RPMI7951 (cell line): ENCODE measurements around the gene HCAR1. TPM values are rescaled to one million over a fixed set of nuclear protein-coding genes. Genes with fewer than 3 reads are reported as not detected.
"Not testable (repeated sequence)": the region's sequence is repeated elsewhere in the genome, so short reads cannot be mapped to it uniquely, and the experiment has no call there.

Experiments
- DNase-seq: peaks from one replicate; pipeline ENCODE4 v3.0.0-alpha.2; 2012; ENCODE audit warnings: low read depth
- total RNA-seq: library from RNA; depleted of rRNA; stranded (reverse); fragments of >200 nt; shearing (Covaris generic); gene quantifications from 2 replicates; pipeline ENCODE4 v1.2.3, GENCODE V29; 2014

The HCAR1 gene
- total RNA-seq, 1 experiment from 2014 or later: 1.3 TPM

DNA sequence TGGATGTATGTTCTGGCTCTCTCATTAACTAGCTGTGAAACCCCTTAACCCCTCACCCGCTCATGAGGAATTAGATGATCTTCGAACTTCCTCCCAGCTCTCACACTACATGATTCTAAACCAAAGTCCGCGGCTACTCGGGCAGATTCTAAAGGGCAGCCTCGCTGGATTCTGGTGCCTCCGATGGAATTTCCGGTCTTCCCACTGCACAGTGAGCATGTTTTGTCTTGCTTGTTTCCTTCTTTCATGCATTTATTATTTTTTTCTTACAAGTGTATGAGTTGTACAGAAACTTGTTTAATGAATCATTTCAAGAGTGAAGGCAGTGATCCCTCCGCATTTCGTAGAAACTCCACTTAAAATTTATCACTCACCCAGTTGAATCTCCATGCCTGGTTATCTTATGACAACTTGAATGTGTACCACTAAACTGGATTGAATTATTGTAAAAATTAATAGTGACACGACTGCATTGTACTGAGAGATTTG is 9.5 kb downstream of the HCAR1 start:
- DNase-seq: peak; percentile 28

DNA sequence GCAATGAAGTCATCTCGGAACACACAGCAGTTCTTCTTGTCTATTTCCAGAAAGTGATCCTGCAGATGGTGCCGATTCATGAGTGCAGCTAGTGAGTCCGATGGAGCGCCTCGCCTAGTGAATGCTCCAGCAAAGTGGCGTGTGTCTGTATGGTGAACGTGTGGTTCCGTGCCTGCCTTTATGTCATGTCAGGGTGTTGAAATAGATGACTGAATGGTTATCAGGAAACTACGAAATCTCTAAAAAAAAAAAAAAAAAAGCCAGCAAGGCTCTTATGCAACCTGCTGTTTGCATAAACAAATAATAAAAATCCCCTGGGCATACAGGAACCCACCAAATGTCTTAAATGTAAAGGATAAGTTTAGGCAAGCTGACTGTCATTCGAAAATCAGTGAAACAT is 14.0 kb downstream of the HCAR1 start, which contains the start of gene HCAR3:
HCAR3 (minus strand) TSS at position 154 of the 400 bp plus-strand sequence; CDS start at position 80, 74 bp downstream.
- DNase-seq: not testable (repeated sequence)

DNA sequence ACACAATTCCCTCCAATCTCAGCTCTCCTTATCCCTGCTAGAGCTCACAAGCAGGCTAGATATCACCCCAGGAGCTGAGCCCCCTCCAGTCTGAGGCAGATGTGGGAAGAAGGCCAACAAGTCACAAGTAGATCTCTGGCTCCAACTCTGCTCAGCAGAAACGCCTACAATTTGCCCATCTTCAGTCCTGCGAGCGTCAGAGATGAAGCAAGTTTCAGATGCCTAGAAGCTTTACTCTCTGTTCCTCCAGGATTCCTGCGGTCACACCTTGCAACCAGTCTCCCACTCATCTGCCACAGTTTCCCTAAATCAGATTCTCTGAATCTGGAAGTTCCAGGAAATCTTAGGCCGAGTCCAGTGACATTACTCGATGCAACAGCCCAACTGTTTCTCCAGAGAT is 15.4 kb downstream of the HCAR1 start:
- DNase-seq: not testable (repeated sequence)

DNA sequence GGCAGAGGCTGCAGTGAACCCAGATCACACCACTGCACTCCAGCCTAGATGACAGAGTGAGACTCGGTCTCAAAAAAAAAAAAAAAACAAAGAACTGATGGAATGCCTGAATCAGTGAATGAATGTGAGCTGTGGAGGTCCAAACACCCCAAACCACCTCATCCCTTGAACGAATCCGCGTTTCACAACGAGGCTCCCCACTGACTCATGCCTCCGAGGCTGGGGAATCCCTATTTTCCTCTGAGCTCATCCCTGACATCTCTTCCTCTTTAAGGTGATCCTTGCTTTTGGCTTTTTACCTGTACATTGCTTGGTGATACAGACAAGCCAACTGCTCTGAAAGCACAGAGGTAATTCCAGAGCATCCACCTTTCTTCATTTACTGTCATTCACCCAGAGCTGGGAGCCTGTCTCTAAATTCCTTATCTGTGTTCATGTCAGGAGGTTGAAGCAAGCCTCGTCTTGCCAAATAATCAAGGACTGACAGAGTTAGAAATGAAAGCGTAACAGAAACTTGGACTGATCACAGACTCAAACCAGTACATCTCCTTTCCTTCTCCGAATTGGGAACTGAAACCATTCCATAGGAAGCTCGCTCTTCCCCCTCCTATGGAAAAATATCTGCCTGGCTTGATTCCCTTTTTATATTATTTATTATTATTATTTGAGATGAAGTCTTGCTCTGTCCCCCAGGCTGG is 17.0 kb downstream of the HCAR1 start:
- not testable (repeated sequence) for DNase-seq

DNA sequence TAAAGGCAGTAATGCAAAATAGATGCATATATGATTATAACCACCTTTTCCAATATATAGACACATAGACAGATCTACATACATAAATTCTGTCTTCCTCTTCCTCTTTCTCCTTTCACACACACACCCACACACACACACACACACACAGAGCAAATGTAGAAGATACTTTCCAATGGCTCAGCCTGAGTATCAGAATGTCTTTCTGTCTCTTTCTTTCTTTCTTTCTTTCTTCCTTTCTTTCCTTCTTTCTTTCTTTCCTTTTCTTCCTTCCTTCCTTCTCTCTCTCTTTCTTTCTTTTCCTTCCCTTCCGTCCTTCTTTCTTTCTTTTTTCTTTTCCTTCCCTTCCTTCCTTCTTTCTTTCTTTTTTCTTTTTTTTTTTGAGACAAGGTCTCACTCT is 19.4 kb downstream of the HCAR1 start:
- not testable (repeated sequence) for DNase-seq

DNA sequence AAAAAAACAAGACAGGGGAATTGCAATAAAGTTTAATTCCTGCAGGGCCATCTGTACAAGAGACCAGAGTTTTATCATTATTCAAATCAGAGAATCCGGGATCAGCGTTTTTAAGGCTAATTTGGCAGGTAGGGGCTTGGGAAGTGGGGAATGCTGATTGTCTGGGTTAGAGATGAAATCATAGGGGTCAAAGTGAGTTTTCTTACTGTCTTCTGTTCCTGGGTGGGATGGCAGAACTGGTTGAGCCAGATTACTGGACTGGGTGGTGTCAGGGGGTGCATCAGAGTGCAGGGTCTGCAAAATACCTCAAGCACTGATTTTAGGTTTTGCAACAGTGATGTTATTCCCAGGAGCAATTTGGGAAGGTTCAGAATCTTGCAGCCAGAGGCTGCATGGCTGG is 20.3 kb downstream of the HCAR1 start:
- DNase-seq: not testable (repeated sequence)

DNA sequence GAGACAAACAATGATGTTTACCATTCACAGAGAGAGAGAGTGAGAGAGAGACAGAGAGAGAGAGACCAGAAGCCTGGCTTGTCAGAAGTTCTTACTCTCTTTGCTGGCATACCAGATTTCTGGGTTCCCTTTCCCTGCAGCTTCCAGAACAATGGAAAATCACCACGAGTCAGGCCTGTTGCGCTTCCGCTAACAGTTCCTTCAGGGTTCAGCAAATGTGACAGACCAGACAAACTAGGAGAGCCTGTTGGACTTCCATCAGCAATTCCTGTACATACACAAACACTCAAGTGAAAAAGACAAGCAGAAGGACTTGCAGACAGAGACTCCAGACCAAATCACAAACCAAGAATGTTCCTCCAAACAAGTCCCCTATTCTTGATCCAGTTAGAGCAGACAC is 21.4 kb downstream of the HCAR1 start:
- DNase-seq: not testable (repeated sequence)

DNA sequence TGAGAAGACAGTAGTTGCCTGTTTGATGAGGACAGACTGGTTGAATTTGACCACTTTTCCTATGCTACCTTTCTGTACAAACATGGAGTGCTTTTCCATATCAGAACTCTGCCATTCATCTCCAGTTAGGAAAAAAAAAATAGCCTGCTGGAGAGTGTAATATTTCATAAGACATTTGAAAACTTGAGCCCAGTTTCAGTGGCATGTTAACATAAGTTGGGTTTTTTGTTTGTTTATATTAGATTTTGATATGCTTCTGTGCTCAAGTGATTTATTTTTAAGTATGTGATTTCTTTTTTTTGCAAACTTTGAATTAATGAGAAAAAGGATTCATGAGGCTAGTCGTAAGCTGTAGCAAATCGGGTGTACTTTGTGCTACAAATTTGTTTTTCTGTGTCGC is 26.8 kb downstream of the HCAR1 start:
- DNase-seq: not testable (repeated sequence)

DNA sequence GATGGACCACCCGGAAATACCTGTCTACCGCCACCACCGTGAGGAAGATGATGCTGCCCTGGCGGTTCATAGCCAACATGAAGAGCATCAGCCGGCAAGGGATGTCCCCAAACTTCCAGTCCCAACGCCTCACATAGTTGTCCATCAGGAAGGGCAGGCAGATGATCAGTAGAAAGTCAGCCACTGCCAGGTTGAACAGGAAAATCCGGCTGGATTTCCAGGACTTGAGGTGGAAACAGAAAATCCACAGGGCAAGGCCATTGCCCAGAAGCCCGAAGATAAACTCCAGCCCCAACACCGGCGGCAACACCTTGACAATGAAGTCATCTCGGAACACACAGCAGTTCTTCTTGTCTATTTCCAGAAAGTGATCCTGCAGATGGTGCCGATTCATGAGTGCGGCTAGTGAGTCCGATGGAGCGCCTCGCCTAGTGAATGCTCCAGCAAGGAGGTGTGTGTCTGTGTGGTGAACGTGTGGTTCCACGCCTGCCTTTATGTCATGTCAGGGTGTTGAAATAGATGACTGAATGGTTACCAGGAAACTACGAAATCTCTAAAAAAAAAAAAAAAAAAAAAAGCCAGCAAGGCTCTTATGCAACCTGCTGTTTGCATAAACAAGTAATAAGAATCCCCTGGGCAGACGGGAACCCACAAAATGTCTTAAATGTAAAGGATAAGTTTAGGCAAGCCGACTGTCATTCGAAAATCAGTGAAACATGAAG is 27.6 kb downstream of the HCAR1 start, which contains the start of gene HCAR2:
HCAR2 (minus strand) TSS at position 468 of the 722 bp plus-strand sequence; CDS start at position 394, 74 bp downstream.
- not testable (repeated sequence) for DNase-seq

DNA sequence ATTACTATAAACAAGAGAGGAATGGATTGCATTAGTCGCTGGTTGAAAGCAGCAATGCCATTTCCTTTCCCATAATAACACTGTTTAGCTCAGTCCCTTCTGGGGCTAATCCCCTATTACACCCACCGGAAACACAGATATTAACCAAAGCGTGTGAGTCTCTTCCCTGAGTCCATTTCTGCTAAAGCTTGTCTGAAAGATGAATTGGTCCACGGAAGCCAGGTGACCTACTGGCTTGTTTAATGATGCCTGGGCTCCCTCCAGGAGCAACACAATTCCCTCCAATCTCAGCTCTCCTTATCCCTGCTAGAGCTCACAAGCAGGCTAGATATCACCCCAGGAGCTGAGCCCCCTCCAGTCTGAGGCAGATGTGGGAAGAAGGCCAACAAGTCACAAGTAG is 29.2 kb downstream of the HCAR1 start:
- not testable (repeated sequence) for DNase-seq

DNA sequence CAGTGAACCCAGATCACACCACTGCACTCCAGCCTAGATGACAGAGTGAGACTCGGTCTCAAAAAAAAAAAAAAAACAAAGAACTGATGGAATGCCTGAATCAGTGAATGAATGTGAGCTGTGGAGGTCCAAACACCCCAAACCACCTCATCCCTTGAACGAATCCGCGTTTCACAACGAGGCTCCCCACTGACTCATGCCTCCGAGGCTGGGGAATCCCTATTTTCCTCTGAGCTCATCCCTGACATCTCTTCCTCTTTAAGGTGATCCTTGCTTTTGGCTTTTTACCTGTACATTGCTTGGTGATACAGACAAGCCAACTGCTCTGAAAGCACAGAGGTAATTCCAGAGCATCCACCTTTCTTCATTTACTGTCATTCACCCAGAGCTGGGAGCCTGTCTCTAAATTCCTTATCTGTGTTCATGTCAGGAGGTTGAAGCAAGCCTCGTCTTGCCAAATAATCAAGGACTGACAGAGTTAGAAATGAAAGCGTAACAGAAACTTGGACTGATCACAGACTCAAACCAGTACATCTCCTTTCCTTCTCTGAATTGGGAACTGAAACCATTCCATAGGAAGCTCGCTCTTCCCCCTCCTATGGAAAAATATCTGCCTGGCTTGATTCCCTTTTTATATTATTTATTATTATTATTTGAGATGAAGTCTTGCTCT is 30.5 kb downstream of the HCAR1 start:
- DNase-seq: not testable (repeated sequence)

DNA sequence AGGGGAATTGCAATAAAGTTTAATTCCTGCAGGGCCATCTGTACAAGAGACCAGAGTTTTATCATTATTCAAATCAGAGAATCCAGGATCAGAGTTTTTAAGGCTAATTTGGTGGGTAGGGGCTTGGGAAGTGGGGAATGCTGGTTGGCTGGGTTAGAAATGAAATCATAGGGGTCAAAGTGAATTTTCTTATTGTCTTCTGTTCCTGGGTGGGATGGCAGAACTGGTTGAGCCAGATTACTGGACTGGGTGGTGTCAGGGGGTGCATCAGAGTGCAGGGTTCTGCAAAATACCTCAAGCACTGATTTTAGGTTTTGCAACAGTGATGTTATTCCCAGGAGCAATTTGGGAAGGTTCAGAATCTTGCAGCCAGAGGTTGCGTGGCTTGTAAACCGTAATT is 33.7 kb downstream of the HCAR1 start:
- DNase-seq: not testable (repeated sequence)

DNA sequence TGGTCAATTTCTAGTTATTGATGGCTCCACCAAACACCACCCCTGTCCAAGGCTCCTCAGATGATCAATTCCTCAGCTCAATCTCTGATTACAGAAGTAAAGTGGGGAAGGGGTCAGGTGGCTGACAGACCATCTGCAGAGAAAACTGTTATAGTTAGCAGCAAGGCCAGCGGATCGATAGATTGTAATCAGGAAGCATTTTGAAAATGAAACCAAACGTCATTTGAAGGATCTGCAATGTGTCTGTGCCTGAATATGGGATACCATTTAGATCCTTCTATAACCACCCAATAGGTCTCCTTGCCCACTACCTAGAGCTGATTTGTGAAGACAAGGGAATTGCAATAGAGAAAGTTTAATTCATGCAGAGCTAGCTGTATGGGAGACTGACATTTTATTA is 39.1 kb downstream of the HCAR1 start:
- DNase-seq: no peak

DNA sequence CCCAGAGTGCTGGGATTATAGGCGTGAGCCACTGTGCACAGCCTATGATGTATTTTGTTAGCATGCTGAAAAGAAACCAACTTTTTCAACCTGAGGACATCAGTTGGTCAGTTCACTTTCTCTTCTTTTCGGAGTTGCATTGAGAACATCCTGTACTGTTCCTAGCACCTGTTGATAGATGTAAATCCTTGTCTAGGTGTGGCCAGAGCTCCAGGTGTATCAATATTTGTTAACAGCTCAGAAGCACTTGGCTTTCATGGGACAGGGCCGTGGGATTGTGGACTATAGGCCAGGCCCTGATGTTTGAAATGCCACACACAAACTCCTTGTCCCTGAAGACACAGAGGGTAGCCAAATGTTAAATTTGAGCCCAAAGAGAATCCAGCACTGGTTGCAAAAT is 42.4 kb downstream of the HCAR1 start:
- DNase-seq: no peak

DNA sequence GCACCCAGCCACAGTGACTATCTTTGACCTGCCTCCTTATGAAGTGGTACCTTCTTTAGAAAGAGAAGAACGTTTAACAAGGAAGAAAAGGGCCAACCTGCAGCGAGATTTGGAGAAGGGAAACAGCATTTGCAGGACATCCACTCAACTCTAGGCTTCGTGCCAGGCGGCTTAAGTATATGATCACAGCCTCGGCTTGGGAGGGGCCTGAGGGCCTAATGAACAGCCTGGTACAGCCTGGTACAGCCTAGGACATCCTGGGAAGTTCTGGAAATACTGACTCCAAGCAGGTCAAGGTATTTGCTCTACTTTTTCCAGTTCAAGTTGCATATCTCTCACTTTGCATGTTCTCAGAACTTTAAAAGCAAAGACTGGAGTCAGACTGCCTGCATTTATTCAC is 43.6 kb downstream of the HCAR1 start:
- no peak for DNase-seq

DNA sequence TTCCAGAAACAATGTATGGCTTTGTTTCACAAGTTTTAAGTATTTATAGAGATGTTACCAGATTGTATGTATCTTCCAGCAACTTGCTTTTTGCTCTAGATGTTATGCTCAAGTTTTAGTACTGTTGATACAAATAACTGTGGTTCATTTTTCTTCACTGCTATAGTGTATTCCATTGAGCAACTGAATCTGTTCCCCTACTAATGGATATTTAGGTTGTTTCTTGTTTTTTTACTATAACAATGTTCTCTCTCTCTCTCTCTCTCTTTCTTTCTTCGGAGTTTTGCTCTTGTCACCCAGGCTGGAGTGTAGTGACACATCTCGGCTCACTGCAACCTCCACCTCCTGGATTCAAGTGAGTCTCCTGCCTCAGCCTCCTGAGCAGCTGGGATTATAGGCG is 44.1 kb downstream of the HCAR1 start:
- no peak for DNase-seq

DNA sequence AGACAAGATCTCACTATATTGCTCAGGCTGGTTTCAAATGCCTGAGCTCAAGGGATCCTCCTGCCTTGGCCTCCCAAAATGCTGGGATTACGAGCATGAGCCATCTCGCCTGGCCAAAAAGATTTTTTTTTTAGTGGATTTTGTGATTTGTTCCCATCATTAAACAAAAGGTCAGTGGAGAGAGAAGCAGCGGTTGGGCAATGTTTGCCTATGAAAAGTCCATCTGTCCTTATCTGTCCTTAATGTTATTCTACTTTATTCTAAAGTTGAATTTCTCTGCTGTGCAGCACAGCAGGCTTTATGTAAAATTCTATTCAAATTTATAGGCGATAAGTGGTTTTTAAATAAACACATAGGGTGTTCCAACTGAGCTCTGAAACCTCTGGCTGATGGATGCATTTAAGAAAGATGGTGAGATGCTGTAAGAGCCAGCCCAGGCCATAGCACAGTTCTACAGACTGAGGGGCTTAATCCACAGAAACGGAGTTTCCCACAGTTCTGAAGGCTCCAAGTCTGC is 46.3 kb downstream of the HCAR1 start:
- DNase-seq: no peak

DNA sequence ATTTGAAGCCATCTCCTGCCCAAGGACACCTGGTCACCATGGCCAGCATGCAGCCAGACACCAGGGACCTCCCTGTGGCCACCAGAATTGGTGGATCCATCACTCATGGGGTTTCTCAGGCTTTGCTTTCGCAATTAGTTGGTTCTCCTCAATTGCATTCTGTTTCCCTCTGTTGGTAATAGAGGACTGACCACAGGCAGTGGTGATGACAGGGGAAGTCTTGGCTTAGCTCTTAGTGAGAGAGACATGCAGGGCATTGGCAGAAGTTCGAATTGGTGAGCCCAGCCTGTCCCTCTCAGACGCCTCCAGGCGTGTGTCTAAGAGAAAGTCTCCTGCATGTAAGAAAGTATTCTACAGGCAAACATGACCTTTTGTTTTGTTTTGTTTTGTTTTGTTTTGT is 48.8 kb downstream of the HCAR1 start:
- DNase-seq: peak; percentile 65

DNA sequence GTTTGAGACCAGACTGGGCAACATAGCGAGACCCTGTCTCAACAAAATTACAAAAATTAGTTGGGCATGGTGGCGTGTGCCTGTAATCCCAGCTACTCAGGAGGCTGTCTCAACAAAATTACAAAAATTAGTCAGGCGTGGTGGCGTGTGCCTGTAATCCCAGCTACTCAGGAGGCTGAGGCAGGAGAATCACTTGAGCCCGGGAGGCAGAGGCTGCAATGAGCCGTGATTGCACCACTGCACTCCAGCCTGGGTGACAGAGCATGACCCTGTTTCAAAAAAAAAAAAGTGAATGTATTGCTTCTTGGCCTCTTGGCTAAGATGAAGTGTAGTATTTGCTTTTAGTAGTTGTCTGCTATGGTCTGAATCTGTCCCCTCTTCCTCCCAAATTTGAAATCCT is 49.7 kb downstream of the HCAR1 start:
- DNase-seq: not testable (repeated sequence)

DNA sequence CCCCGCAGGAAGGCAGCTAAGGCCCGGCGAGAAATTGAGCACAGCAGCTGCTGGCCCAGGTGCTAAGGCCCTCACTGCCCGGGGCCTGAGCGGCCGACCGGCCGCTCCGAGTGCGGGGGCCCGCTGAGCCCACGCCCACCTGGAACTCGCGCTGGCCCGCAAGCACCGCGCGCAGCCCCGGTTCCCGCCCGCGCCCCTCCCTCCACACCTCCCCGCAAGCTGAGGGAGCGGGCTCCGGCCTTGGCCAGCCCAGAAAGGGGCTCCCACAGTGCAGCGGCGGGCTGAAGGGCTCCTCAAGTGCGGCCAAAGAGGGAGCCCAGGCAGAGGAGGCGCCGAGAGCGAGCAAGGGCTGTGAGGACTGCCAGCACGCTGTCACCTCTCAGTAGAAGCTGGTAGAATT is 53.9 kb downstream of the HCAR1 start:
- DNase-seq: not testable (repeated sequence)
